Liver (tissue), 3 donors: ENCODE data around the gene GVQW3.

Experiments used
- RAD21 ChIP-seq, 2 donors: IDR thresholded peaks; 2 replicates each; pipeline ENCODE4 v1.6.1; 2016; ENCODE audit warnings: antibody characterized with exemption in 2 of 2, mild to moderate bottlenecking in 2 of 2
- SP1 ChIP-seq: IDR thresholded peaks from 2 replicates; pipeline ENCODE4 v1.6.1; 2018; ENCODE audit warnings: antibody characterized with exemption, mild to moderate bottlenecking
- TAF1 ChIP-seq: conservative IDR thresholded peaks from 2 replicates; pipeline ENCODE4 v1.6.1; 2016; ENCODE audit warnings: antibody characterized with exemption, mild to moderate bottlenecking
- YY1 ChIP-seq: IDR thresholded peaks from 2 replicates; pipeline ENCODE4 v1.6.1; 2016; ENCODE audit warnings: antibody characterized with exemption, mild to moderate bottlenecking
- ZBTB33 ChIP-seq: IDR thresholded peaks from 2 replicates; pipeline ENCODE4 v1.6.1; 2016; ENCODE audit warnings: antibody characterized with exemption
- TF ChIP-seq, protein P1 (sequence below): IDR thresholded peaks from 2 replicates; pipeline ENCODE4 v1.6.1; 2016; ENCODE audit warnings: antibody characterized with exemption
- TF ChIP-seq, protein P2 (sequence below): fragments of 150-350 bp; IDR thresholded peaks from 2 replicates; pipeline ENCODE4 v1.5.1; 2017; ENCODE audit warnings: improper control_type of control experiment, low read depth, low read length; ENCODE audit not compliant: missing input control
- donor health status: healthy.
- donor health status: healthy.

DNA sequence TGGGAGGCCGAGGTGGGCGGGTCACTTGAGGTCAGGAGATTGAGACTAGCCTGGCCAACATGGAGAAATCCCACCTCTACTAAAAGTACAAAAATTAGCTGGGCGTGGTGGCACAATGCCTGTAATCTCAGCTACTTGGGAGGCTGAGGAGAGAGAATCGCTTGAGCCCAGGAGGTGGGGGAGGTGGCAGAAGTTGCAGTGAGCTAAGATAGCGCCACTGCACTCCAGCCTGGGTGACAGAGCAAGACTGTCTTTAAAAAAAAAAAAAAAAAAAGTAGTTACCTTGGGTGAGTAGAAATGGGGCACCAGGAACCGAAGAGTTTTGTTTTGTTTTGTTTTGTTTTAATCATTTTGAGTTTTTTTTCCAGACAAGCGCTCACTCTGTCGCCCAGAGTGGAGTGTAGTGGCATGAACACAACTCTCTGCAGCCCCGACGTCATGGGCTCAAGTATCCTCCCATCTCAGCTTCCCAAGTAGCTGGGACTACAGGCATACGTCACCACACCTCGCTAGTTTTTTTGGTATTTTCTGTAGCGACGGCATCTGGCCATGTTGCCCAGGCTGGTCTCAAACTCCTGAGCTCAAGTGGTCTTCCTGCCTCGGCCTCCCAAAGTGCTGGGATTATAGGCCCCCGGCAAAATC lies 16.0 kb upstream of the GVQW3 start:
- TF ChIP-seq RAD21 (IDR thresholded peaks at IDR 0.05): no peak
- no peak for TF ChIP-seq YY1
- TF ChIP-seq, protein P1, sequence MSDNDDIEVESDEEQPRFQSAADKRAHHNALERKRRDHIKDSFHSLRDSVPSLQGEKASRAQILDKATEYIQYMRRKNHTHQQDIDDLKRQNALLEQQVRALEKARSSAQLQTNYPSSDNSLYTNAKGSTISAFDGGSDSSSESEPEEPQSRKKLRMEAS: no peak
- TF ChIP-seq, protein P2, sequence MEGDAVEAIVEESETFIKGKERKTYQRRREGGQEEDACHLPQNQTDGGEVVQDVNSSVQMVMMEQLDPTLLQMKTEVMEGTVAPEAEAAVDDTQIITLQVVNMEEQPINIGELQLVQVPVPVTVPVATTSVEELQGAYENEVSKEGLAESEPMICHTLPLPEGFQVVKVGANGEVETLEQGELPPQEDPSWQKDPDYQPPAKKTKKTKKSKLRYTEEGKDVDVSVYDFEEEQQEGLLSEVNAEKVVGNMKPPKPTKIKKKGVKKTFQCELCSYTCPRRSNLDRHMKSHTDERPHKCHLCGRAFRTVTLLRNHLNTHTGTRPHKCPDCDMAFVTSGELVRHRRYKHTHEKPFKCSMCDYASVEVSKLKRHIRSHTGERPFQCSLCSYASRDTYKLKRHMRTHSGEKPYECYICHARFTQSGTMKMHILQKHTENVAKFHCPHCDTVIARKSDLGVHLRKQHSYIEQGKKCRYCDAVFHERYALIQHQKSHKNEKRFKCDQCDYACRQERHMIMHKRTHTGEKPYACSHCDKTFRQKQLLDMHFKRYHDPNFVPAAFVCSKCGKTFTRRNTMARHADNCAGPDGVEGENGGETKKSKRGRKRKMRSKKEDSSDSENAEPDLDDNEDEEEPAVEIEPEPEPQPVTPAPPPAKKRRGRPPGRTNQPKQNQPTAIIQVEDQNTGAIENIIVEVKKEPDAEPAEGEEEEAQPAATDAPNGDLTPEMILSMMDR: no peak
- TF ChIP-seq SP1: no peak
- no peak for TF ChIP-seq TAF1
- TF ChIP-seq ZBTB33: no peak
